NOMO-1 treated with dmso at 0.1 percent for 144 hours (cell line): ENCODE measurements around the gene CAMTA1.

Experiments used
- DNase-seq: peaks from one replicate; lab custom pipeline; 2025; ENCODE audit not compliant: unreplicated experiment; lab: John Stamatoyannopoulos, UW

CAMTA1 gene

DNA sequence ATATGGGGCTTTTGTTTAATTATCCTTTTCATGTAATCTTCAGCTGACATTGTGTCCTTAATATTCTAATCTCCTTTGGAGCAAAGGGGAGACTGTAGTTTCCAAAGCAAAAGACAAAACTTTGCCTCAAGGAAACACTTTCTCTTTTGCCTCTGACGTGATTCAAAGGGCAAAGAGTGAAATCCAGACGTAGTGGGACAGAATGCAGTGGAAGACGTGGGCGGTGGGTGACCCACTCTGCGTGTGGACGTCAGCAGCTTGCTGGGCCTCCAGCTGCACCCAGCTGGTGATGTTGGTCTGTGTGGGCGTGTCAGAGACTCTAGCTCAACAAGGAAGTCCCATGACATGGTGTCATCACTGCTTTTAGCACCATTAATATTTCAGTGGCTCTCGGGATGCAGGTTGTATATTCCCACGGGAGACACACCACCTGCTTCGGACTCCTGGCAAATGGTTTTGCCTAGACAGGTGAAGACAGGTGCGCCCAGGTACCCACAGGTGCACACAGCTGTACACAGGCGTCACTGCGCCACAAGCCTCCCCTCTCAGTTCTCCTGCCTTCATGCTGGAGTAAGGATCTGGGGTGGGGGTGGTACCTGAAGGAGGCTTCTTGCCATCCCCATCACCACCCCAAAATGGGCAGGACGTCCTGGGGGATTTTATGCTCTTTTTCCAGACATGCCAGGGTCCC lies 693.7 kb downstream of the CAMTA1 start:
- DNase-seq = no peak

DNA sequence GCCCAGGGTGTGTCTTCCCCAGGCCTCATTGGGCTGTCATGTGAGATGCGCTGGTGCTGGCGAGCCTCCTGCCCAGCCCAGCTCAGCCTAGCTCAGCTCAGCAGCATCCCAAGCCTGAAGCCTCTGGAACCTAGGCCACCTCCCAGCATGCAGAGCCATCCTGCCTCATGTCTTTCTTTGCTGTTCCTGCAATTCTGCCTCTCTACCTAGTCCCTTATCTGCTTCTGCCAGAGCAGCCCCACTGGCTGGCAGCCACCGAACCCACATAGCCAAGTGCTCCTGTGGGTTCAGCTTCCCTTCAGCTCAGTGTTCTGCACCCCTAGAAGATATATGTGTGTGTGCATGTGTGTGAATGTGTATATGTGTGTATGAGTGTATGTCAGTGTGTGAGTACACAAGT lies 694.3 kb downstream of the CAMTA1 start:
- DNase-seq = no peak

DNA sequence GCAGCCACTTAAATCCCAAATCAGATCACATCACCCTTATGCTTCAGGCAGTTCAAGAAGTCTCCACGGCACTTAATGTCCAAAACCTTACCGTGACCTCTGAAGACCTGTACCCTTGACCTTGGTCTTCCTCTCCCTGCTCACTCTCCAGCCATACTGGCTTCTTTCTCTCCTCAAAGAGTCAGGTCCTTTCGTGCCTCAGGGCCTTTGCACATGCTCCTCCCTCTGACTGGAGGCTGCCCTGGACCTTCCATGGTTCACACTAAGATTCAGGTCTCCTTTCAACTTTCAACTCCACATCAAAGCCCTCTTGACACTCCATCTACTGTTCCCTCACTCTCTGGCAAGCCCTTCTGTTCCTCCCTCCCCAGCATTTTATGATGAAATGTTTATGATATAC lies 695.9 kb downstream of the CAMTA1 start:
- no peak for DNase-seq

GRCh38 chr1:7482077-7482476 lies 696.8 kb downstream of the CAMTA1 start:
- DNase-seq = no peak

DNA sequence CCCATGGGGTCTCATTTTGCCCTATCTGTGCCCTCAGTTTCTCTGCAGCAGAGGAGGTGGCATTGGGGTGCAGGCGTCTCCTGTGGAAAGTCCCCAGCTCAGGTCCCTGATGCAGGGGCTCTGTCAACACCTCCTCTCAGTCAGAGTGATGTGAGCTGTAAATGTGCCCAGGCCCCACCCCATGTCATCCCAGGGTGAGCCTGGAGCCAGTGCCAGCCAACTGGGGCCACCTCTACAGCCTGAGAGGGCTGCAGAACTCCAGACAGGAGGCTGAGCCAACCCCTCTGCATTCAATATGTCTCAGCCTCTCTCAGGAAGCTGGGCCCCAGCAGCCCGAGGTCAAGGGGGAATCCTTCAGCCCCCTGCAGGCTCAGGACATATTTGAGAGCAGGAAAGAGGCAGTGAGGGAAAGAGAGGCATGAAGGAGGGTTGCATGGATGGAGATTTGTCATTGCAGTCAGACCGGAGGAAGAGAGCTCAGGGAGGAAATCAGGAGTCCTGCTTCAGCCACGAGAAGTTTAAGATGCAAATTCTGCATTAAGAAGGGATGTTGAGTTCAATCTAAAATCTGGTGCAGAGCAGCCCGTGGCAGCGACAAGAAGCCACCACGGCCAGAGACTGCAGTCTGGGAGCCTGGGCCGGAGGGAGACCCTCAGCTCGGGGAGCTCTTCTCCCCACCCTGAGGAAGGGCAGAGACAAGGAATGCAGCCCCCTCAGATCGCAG lies 697.7 kb downstream of the CAMTA1 start:
- DNase-seq = no peak

DNA sequence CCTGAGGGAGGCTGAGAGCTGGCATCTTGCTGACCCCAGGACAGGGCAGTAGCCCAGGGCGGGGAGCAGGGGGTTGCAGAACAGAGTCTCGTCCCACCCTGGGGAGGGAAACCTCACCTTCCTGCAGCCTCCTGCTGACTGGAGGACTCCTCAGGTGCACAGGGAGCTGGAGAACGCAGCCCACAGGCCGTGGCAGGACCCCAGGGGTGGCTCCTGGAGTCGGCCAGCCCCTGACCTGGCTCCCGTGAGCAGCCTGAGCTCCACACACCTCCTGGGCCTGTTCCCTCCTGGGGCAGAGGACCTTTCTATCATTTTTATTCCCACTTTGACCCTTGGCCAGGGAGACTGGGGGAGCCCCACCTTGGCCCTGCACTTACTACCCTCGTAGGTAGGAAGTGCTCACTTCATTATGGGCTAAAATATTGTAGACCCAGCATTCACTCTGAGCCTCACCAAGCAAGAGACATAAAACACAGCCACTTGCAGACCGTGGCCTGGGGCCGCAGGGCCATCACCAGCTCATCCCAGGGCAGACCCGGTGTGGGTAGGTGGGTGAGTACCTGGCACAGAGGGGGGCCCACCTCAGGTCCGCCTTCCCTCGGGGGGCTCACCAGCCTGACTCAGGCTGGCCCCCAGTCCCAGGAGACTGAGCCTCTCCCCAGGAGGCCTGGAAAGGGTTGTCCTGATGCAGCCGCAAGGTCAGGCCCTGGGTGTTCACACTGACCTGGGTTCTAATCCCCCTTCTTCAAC lies 698.6 kb downstream of the CAMTA1 start:
- no peak for DNase-seq

GRCh38 chr1:7485086-7485780 lies 700.0 kb downstream of the CAMTA1 start:
- no peak for DNase-seq

DNA sequence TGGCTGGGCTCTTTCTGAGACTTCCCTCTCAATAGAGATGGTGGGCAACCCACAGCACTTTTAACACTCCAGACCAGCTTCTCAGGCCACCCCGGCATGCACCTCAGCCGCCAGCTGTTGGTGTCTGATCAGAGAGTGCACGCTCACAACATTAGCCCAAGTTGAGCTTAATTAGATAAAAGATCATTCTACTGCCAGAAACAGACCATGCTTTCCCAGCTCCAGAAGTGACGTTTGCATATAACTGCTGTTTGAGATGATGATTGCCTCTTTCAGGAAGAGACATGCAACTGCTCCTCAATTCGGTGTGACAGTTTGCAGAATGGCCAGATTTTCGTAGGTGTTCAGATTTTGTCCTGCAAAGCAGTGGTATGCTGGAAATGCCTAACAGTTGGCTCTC lies 700.6 kb downstream of the CAMTA1 start:
- DNase-seq = no peak

GRCh38 chr1:7487766-7488474 lies 702.7 kb downstream of the CAMTA1 start:
- DNase-seq = no peak

DNA sequence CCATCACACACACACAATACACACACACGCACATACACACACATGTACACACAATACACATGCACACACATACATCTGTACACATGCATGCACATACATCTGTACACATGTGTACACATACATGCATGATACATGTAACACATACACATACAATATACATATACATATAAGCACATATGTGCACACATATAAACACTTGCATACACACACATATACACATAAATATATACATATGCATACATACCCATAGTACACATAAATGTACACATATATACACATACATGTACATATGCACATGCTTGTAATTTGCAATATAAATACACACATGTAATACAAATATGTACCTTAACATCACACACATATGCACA lies 703.2 kb downstream of the CAMTA1 start:
- no peak for DNase-seq

- no peak for DNase-seq
Observed at GRCh38 chr1:7489586-7489985, 704.3 kb downstream of the CAMTA1 start.

GRCh38 chr1:7490576-7490975 lies 705.3 kb downstream of the CAMTA1 start:
- DNase-seq = no peak

- no peak for DNase-seq
Observed at GRCh38 chr1:7491109-7491817, 706.0 kb downstream of the CAMTA1 start.

- DNase-seq = no peak
Observed at GRCh38 chr1:7491818-7492173, 706.5 kb downstream of the CAMTA1 start.

GRCh38 chr1:7493711-7494454 lies 708.6 kb downstream of the CAMTA1 start:
- no peak for DNase-seq

DNA sequence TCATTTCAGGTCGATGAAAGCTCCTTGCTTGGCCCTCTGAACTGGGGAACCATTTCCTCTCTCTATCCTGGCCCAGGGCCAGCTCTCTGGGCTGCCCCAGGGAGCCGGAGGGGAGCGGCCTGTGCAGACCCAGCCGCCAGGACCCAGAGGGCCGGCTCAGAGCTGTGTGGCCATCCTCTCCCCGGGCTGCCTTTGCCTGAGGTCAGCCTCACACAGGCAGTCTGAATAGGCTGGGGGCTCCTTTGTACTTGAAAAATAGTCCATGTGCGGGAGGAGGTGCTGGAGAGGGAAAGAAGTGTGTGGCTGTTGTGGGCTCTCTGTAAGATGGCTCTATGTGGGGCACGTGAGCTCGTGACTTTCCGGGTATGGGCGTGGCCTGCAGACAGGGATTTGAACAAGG lies 710.7 kb downstream of the CAMTA1 start:
- DNase-seq = no peak

DNA sequence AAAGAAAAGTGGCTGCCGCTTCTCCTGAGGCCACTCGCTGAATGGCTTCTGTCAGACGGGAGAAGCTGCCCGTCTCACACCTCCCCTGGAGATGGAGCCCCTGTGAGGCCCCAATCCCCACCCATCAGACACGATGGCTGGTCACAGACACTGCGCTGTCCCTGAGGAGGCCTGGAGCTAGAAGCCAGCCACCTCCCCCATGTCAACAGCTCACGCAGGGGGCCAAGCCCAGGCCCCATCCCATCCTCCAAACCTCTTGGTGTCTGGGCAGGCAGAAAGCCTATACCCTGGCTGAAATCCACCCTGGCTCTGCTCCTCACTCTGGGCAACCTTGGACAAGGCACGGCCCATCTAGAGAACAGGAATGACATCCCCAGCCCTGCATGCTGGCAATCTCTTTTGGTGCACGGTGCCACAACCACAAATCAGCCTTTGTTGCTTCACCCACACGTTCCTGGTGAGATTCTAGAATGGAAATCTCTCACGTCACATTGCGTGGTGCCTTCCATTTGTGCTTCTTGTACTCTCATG lies 711.9 kb downstream of the CAMTA1 start:
- DNase-seq = no peak

DNA sequence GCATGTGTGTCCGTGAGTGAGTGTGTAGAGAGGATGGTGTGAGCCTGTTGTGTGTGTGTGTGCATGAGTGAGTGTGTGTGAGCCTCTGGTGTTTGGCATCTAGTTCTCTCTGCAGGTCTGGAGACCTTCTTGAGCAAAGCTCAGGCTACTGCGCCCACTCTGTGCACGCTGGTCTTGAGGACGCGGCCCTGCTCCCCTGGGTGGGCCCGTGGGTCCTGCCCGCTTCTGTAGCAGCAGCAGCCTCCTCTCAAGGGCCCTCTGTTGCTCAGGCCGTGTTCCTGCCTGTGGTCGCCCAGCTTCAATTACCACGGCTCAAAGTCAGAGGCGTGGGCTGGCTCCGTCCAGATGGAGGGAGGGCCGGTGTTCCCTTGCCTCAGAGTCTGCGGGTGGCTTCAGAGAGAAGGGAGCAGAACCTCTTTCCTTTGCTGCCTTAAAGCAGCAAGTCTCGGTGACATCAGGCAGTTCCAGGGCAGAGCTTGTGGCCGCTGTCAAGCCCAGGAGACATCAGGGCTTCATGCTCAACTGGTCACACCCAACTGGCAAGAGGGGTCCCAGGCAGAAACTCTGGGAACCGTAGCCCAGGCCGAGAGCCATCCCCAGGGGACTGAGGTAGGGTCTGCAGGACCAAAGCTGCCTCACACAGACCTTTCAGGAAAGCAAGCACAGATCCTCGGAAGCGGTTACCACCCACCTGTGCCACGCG lies 715.3 kb downstream of the CAMTA1 start:
- no peak for DNase-seq

- DNase-seq = no peak
Observed at GRCh38 chr1:7501084-7501491, 715.8 kb downstream of the CAMTA1 start.
